ENCODE results near the gene GPN1.

GRCh38 chr2:27591745-27592144, 37.1 kb upstream of the GPN1 start:
- no peak for TF ChIP-seq CTCF (IDR thresholded peaks at IDR 0.05)
- no peak for TF ChIP-seq POLR2A (IDR thresholded peaks at IDR 0.05)

All from sigmoid colon (tissue), 3 donors.